GM23338 (cell line): Measurements from ENCODE around the gene OAS2. TPM values are rescaled to one million over a fixed set of nuclear protein-coding genes. Genes with fewer than 3 reads are reported as not detected.

Source experiments
- ATAC-seq: fragments of 200-7000 bp; cut with Tn5 transposase; 3 replicates; pipeline ENCODE4 v1.9.1; 2020
- DNase-seq: peaks from one replicate; pipeline ENCODE4 v3.0.0-alpha.2; 2015; ENCODE audit warnings: low spot score
- H2AFZ ChIP-seq: fragments of 200-600 bp; sonication (generic); 2 replicates; pipeline ENCODE4 v1.8.0; 2016; ENCODE audit warnings: antibody characterized with exemption, mild to moderate bottlenecking, moderate library complexity
- H3F3A ChIP-seq: fragments of 200-600 bp; sonication (generic); replicated peaks from 2 replicates; pipeline ENCODE4 v1.8.0; 2017; ENCODE audit warnings: antibody characterized with exemption, mixed run types, low read depth
- H3K27ac ChIP-seq: fragments of 200-600 bp; sonication (generic); 2 replicates; pipeline ENCODE4 v1.6.1; 2016; ENCODE audit warnings: low read depth
- H3K27me3 ChIP-seq: fragments of 200-600 bp; sonication (generic); 2 replicates; pipeline ENCODE4 v1.8.0; 2016; ENCODE audit warnings: mild to moderate bottlenecking, mixed run types, moderate library complexity; ENCODE audit not compliant: insufficient read depth
- H3K36me3 ChIP-seq: fragments of 200-600 bp; sonication (generic); 2 replicates; pipeline ENCODE4 v1.8.0; 2016; ENCODE audit warnings: mild to moderate bottlenecking; ENCODE audit not compliant: insufficient read depth
- H3K4me1 ChIP-seq: fragments of 200-600 bp; sonication (generic); 2 replicates; pipeline ENCODE4 v1.8.0; 2016; ENCODE audit warnings: mild to moderate bottlenecking, moderate library complexity; ENCODE audit not compliant: insufficient read depth
- H3K4me2 ChIP-seq: fragments of 200-600 bp; sonication (generic); 2 replicates; pipeline ENCODE4 v1.7.1; 2017; ENCODE audit warnings: mixed run types
- H3K4me3 ChIP-seq: fragments of 200-600 bp; sonication (generic); 2 replicates; pipeline ENCODE4 v1.6.1; 2016; ENCODE audit warnings: mixed run types
- H3K79me2 ChIP-seq: fragments of 200-600 bp; sonication (generic); replicated peaks from 2 replicates; pipeline ENCODE4 v1.8.0; 2017; ENCODE audit warnings: mild to moderate bottlenecking; ENCODE audit not compliant: insufficient read depth
- H3K9me2 ChIP-seq: fragments of 200-600 bp; sonication (generic); 2 replicates; pipeline ENCODE4 v1.8.0; 2017; ENCODE audit not compliant: insufficient read depth
- H4K20me1 ChIP-seq: fragments of 200-600 bp; sonication (generic); replicated peaks from 2 replicates; pipeline ENCODE4 v1.8.0; 2017; ENCODE audit warnings: mild to moderate bottlenecking; ENCODE audit not compliant: insufficient read depth
- H3K27ac Mint-ChIP-seq: 2 replicates; pipeline ENCODE4 v1.8.0; 2020; ENCODE audit warnings: inconsistent platforms, mild to moderate bottlenecking, moderate library complexity, mixed read lengths
- H3K27me3 Mint-ChIP-seq: 3 replicates; pipeline ENCODE4 v1.8.0; 2022; ENCODE audit warnings: low read depth, mild to moderate bottlenecking, moderate library complexity, mixed read lengths, inconsistent platforms; ENCODE audit not compliant: insufficient read depth, poor library complexity
- H3K36me3 Mint-ChIP-seq: 3 replicates; pipeline ENCODE4 v1.8.0; 2021; ENCODE audit warnings: low read depth, mild to moderate bottlenecking, inconsistent platforms, moderate library complexity, mixed read lengths
- H3K4me1 Mint-ChIP-seq: 3 replicates; pipeline ENCODE4 v1.8.0; 2020; ENCODE audit warnings: mild to moderate bottlenecking, inconsistent platforms, mixed read lengths
- H3K4me3 Mint-ChIP-seq: 3 replicates; pipeline ENCODE4 v1.8.0; 2021; ENCODE audit warnings: moderate library complexity, mild to moderate bottlenecking, inconsistent platforms, mixed read lengths
- H3K9me3 Mint-ChIP-seq: 3 replicates; pipeline ENCODE4 v1.8.0; 2020; ENCODE audit warnings: moderate library complexity, mild to moderate bottlenecking, inconsistent platforms, mixed read lengths
- EZH2 ChIP-seq: fragments of 200-600 bp; sonication (generic); IDR thresholded peaks from one replicate; pipeline ENCODE4 v1.8.0; 2017; ENCODE audit warnings: antibody characterized with exemption, mild to moderate bottlenecking, low read depth; ENCODE audit not compliant: unreplicated experiment
- EZH2phosphoT487 ChIP-seq: fragments of 200-600 bp; sonication (generic); IDR thresholded peaks from one replicate; pipeline ENCODE4 v1.8.1; 2018; ENCODE audit warnings: antibody characterized with exemption; ENCODE audit not compliant: unreplicated experiment
- JUNB ChIP-seq: IDR thresholded peaks from one replicate; pipeline ENCODE4 v1.6.1; 2016; ENCODE audit warnings: antibody characterized with exemption; ENCODE audit not compliant: unreplicated experiment
- NANOG ChIP-seq: IDR thresholded peaks from 2 replicates; pipeline ENCODE4 v1.6.1; 2016; ENCODE audit warnings: antibody characterized with exemption, borderline replicate concordance
- POLR2AphosphoS5 ChIP-seq: IDR thresholded peaks from 2 replicates; pipeline ENCODE4 v1.6.1; 2016; ENCODE audit warnings: antibody characterized with exemption, low read depth
- STAT1 ChIP-seq: IDR thresholded peaks from one replicate; pipeline ENCODE4 v1.6.1; 2016; ENCODE audit warnings: antibody characterized with exemption; ENCODE audit not compliant: unreplicated experiment
- ZNF331 ChIP-seq: fragments of 250-450 bp; sonication (Bioruptor Pico); IDR thresholded peaks from 2 replicates; pipeline ENCODE4 v1.5.0; 2020; ENCODE audit warnings: low read depth, mild to moderate bottlenecking, moderate library complexity
- polyA plus RNA-seq: library from polyadenylated mRNA; unstranded; fragments of >200 nt; fragmentation: Nextera tagmentation; extraction: Ambion mirVana; gene quantifications from 2 replicates; pipeline ENCODE4 v1.2.1, GENCODE V29; 2016
- total RNA-seq: library from RNA; depleted of rRNA; stranded (reverse); fragments of >200 nt; shearing (Covaris generic); gene quantifications from 2 replicates; pipeline ENCODE4 v1.2.3, GENCODE V29; 2014
- TF ChIP-seq, protein P1 (sequence below), 2 experiments: fragments of 200-600 bp in 1 of 2; sonication (generic) in 1 of 2; conservative IDR thresholded peaks; 2 replicates each; pipeline versions ENCODE4 v1.5.1 to v1.6.1; 2016 to 2017; ENCODE audit warnings: antibody characterized with exemption in 2 of 2, low read depth in 2 of 2, mild to moderate bottlenecking in 2 of 2, moderate library complexity in 1 of 2
- TF ChIP-seq, protein P2 (sequence below): IDR thresholded peaks from 2 replicates; pipeline ENCODE4 v1.6.1; 2016; ENCODE audit warnings: antibody characterized with exemption
- TF ChIP-seq, protein P3 (sequence below): fragments of 250-450 bp; sonication (Bioruptor Pico); IDR thresholded peaks from 2 replicates; pipeline ENCODE4 v1.5.0; 2020; ENCODE audit warnings: mild to moderate bottlenecking, moderate library complexity
- TF ChIP-seq, protein P4 (sequence below): IDR thresholded peaks from one replicate; pipeline ENCODE4 v1.6.1; 2018; ENCODE audit warnings: antibody characterized with exemption; ENCODE audit not compliant: unreplicated experiment

OAS2 gene
- total and polyA plus RNA-seq, 2 experiments from 2014 or later: 0.10 TPM; not detected in 1

DNA sequence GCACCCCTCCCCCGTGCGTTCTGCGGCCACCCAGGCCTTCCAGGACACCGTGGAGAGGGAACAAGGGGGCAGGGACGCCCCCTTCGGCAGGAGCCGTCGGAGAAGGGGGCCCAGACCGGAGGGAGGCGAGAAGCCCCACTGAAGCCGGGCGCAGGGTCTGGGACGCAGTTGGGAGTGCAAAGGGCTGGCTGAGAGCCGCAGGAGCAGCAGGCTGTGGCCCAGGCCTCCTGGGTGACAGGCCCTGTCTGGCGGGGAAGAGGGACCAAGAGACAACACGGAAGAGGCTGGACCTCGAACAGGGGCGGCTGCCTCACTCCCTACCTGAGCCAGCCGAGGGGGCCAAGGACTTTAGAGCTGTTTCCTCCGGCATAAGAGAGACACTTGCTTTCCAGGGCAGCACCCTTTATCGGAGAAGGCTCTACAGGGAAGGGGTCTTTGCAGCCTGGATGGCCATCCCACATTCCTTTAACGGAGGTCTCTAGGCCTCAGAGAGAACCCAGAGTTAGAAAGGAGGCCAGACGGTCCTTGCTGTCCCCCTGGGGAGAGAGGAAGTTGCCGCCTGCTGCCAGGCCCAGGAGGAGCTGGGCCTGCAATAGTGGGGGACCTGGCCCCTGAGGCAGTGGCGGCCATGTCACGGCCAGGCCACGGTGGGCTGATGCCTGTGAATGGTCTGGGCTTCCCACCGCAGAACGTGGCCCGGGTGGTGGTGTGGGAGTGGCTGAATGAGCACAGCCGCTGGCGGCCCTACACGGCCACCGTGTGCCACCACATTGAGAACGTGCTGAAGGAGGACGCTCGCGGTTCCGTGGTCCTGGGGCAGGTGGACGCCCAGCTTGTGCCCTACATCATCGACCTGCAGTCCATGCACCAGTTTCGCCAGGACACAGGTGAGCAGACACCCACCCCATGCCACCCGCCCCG, 79.5 kb downstream of the OAS2 start (continued):
- TF ChIP-seq, protein P1, sequence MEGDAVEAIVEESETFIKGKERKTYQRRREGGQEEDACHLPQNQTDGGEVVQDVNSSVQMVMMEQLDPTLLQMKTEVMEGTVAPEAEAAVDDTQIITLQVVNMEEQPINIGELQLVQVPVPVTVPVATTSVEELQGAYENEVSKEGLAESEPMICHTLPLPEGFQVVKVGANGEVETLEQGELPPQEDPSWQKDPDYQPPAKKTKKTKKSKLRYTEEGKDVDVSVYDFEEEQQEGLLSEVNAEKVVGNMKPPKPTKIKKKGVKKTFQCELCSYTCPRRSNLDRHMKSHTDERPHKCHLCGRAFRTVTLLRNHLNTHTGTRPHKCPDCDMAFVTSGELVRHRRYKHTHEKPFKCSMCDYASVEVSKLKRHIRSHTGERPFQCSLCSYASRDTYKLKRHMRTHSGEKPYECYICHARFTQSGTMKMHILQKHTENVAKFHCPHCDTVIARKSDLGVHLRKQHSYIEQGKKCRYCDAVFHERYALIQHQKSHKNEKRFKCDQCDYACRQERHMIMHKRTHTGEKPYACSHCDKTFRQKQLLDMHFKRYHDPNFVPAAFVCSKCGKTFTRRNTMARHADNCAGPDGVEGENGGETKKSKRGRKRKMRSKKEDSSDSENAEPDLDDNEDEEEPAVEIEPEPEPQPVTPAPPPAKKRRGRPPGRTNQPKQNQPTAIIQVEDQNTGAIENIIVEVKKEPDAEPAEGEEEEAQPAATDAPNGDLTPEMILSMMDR (conservative IDR thresholded peaks at IDR 0.05; ENCODE audit: low read depth in 2 of 2): no peak
- TF ChIP-seq, protein P2, sequence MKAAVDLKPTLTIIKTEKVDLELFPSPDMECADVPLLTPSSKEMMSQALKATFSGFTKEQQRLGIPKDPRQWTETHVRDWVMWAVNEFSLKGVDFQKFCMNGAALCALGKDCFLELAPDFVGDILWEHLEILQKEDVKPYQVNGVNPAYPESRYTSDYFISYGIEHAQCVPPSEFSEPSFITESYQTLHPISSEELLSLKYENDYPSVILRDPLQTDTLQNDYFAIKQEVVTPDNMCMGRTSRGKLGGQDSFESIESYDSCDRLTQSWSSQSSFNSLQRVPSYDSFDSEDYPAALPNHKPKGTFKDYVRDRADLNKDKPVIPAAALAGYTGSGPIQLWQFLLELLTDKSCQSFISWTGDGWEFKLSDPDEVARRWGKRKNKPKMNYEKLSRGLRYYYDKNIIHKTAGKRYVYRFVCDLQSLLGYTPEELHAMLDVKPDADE: no peak
- TF ChIP-seq STAT1 (no peak), NANOG (no peak), ZNF331 (CRISPR knock-in tag) (no peak), POLR2AphosphoS5 (no peak), EZH2phosphoT487 (no peak), JUNB (no peak)

DNA sequence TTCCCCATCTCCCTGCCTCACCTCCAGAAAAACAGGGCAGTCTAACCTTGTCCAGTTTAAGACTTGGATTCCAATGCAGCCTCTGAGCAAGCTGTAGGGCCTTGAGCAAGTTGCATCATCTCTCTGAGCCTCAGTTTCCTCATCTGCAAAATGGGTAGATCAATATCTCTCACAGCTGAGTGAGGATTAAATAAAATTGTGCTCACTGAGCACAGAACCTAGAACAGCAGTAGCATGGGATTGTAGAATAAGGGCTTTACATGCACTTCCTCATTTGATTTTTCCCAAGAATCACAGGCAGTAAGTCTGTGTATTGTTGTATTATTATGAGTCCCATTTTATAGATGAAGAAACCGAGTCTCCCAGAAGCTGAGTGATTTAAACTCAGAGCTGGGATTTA, 80.2 kb downstream of the OAS2 start:
- Histone ChIP-seq H3K9me2 (no peaks in the 10 kb centered on the region), H3F3A (0 out of 2 replicates have a peak, but pooled peaks cover 5% of the 10 kb centered on the region), H3K79me2 (no peaks in the 10 kb centered on the region), H3K27ac (no peak overlapping the region), H3K4me1 (no peaks in the 10 kb centered on the region), H3K36me3 (no peaks in the 10 kb centered on the region), H3K4me2 (no peak overlapping the region), H3K4me3 (no peak overlapping the region), H2AFZ (no peak overlapping the region), H3K27me3 (peaks cover 25% of the 10 kb centered on the region), H4K20me1 (no peaks in the 10 kb centered on the region; the same call in 1 of the 2 replicates)
- no peak for DNase-seq
- no peaks in the 10 kb centered on the region for H3K9me3 Mint-ChIP-seq
- peaks cover 10% of the 10 kb centered on the region; the same call in 2 of the 3 replicates for H3K4me1 Mint-ChIP-seq
- no peak overlapping the region for H3K27ac Mint-ChIP-seq
- H3K4me3 Mint-ChIP-seq: 0 out of 3 replicates have a peak overlapping the region, but pooled peaks have one; percentile 27
- H3K27me3 Mint-ChIP-seq: peaks cover 20% of the 10 kb centered on the region
- no peaks in the 10 kb centered on the region for H3K36me3 Mint-ChIP-seq
- ATAC-seq: no peak
- TF ChIP-seq, protein P3, sequence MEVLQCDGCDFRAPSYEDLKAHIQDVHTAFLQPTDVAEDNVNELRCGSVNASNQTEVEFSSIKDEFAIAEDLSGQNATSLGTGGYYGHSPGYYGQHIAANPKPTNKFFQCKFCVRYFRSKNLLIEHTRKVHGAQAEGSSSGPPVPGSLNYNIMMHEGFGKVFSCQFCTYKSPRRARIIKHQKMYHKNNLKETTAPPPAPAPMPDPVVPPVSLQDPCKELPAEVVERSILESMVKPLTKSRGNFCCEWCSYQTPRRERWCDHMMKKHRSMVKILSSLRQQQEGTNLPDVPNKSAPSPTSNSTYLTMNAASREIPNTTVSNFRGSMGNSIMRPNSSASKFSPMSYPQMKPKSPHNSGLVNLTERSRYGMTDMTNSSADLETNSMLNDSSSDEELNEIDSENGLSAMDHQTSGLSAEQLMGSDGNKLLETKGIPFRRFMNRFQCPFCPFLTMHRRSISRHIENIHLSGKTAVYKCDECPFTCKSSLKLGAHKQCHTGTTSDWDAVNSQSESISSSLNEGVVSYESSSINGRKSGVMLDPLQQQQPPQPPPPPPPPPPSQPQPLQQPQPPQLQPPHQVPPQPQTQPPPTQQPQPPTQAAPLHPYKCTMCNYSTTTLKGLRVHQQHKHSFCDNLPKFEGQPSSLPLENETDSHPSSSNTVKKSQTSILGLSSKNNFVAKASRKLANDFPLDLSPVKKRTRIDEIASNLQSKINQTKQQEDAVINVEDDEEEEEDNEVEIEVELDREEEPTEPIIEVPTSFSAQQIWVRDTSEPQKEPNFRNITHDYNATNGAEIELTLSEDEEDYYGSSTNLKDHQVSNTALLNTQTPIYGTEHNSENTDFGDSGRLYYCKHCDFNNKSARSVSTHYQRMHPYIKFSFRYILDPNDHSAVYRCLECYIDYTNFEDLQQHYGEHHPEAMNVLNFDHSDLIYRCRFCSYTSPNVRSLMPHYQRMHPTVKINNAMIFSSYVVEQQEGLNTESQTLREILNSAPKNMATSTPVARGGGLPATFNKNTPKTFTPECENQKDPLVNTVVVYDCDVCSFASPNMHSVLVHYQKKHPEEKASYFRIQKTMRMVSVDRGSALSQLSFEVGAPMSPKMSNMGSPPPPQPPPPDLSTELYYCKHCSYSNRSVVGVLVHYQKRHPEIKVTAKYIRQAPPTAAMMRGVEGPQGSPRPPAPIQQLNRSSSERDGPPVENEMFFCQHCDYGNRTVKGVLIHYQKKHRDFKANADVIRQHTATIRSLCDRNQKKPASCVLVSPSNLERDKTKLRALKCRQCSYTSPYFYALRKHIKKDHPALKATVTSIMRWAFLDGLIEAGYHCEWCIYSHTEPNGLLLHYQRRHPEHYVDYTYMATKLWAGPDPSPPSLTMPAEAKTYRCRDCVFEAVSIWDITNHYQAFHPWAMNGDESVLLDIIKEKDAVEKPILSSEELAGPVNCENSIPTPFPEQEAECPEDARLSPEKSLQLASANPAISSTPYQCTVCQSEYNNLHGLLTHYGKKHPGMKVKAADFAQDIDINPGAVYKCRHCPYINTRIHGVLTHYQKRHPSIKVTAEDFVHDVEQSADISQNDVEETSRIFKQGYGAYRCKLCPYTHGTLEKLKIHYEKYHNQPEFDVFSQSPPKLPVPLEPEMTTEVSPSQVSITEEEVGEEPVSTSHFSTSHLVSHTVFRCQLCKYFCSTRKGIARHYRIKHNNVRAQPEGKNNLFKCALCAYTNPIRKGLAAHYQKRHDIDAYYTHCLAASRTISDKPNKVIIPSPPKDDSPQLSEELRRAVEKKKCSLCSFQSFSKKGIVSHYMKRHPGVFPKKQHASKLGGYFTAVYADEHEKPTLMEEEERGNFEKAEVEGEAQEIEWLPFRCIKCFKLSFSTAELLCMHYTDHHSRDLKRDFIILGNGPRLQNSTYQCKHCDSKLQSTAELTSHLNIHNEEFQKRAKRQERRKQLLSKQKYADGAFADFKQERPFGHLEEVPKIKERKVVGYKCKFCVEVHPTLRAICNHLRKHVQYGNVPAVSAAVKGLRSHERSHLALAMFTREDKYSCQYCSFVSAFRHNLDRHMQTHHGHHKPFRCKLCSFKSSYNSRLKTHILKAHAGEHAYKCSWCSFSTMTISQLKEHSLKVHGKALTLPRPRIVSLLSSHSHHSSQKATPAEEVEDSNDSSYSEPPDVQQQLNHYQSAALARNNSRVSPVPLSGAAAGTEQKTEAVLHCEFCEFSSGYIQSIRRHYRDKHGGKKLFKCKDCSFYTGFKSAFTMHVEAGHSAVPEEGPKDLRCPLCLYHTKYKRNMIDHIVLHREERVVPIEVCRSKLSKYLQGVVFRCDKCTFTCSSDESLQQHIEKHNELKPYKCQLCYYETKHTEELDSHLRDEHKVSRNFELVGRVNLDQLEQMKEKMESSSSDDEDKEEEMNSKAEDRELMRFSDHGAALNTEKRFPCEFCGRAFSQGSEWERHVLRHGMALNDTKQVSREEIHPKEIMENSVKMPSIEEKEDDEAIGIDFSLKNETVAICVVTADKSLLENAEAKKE: no peak
- TF ChIP-seq, protein P4, sequence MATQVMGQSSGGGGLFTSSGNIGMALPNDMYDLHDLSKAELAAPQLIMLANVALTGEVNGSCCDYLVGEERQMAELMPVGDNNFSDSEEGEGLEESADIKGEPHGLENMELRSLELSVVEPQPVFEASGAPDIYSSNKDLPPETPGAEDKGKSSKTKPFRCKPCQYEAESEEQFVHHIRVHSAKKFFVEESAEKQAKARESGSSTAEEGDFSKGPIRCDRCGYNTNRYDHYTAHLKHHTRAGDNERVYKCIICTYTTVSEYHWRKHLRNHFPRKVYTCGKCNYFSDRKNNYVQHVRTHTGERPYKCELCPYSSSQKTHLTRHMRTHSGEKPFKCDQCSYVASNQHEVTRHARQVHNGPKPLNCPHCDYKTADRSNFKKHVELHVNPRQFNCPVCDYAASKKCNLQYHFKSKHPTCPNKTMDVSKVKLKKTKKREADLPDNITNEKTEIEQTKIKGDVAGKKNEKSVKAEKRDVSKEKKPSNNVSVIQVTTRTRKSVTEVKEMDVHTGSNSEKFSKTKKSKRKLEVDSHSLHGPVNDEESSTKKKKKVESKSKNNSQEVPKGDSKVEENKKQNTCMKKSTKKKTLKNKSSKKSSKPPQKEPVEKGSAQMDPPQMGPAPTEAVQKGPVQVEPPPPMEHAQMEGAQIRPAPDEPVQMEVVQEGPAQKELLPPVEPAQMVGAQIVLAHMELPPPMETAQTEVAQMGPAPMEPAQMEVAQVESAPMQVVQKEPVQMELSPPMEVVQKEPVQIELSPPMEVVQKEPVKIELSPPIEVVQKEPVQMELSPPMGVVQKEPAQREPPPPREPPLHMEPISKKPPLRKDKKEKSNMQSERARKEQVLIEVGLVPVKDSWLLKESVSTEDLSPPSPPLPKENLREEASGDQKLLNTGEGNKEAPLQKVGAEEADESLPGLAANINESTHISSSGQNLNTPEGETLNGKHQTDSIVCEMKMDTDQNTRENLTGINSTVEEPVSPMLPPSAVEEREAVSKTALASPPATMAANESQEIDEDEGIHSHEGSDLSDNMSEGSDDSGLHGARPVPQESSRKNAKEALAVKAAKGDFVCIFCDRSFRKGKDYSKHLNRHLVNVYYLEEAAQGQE: no peak
- TF ChIP-seq NANOG (no peak), EZH2 (no peak), POLR2AphosphoS5 (no peak)
